NB4 (cell line): ENCODE results near the gene INS.

ENCODE experiments used
- CTCF ChIP-seq: IDR thresholded peaks from one replicate; pipeline ENCODE4 v1.5.1; 2012; ENCODE audit warnings: low read depth, low read length
- POLR2A ChIP-seq: IDR thresholded peaks from 2 replicates; pipeline ENCODE4 v1.6.1; 2011; ENCODE audit warnings: mild to moderate bottlenecking; ENCODE audit not compliant: insufficient read length; ENCODE audit errors: extremely low read depth

DNA sequence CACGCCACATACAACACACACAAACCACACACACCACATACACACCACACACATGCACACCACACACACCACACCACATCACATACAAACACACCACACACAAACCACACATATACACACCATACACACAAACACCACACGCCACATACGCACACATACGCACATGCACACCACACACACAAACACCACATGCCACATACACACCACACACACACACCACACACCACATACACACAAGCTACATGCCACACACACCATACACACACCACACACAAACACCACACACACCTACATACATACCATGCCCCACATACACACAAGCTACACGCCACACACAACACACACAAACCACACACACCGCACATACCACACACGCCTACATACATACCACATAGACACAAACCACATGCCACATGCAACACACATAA is 26.3 kb upstream of the INS start:
- TF ChIP-seq POLR2A (no peak), CTCF (no peak)
